IMR-90 (cell line): ENCODE data around the gene OSBP2. TPM values are rescaled to one million over a fixed set of nuclear protein-coding genes. Genes with fewer than 3 reads are reported as not detected.

ENCODE experiments used
- ATAC-seq: fragments of 200-7000 bp; cut with Tn5 transposase; 2 replicates; pipeline ENCODE4 v1.9.1; 2020; ENCODE audit warnings: low read depth, mild to moderate bottlenecking, moderate library complexity
- BruUV-seq: library from RNA; stranded (reverse); fragments of 400-500 nt; replicated peaks from 2 replicates; lab custom pipeline; 2021; lab: Mats Ljungman, UMichigan
- CTCF ChIA-PET: fragments of 300-600 bp; formaldehyde crosslinking; extraction: SDS; loops from one replicate; lab custom pipeline; 2021; ENCODE audit warnings: antibody characterized with exemption; lab: Yijun Ruan, JAX
- POLR2A ChIA-PET: fragments of 300-600 bp; sonication (Branson Sonifier 250); formaldehyde crosslinking; loops from one replicate; lab custom pipeline; 2022; ENCODE audit warnings: antibody characterized with exemption; ENCODE audit not compliant: unreplicated experiment; lab: Charles Lee
- DNase-seq: peaks from one replicate; pipeline ENCODE4 v3.0.0; 2013
- H2AFZ ChIP-seq: replicated peaks from 2 replicates; pipeline ENCODE3; 2013; ENCODE audit warnings: low read length, mild to moderate bottlenecking; ENCODE audit not compliant: poor library complexity
- H2AK5ac ChIP-seq: 2 replicates; pipeline ENCODE4 v1.6.1; 2013; ENCODE audit warnings: low read depth, low read length, inconsistent platforms
- H2AK9ac ChIP-seq: replicated peaks from 2 replicates; pipeline ENCODE3; 2013; ENCODE audit warnings: mild to moderate bottlenecking, low read depth, low read length, moderate library complexity; ENCODE audit not compliant: poor library complexity
- H2BK120ac ChIP-seq: 2 replicates; pipeline ENCODE4 v1.6.1; 2013; ENCODE audit warnings: low read depth, low read length, inconsistent platforms
- H2BK15ac ChIP-seq: 3 replicates; pipeline ENCODE4 v1.6.1; 2013; ENCODE audit warnings: low read depth, low read length, inconsistent platforms
- H2BK20ac ChIP-seq: 2 replicates; pipeline ENCODE4 v1.6.1; 2013; ENCODE audit warnings: low read depth, mild to moderate bottlenecking, inconsistent platforms, low read length, moderate library complexity
- H2BK5ac ChIP-seq: 2 replicates; pipeline ENCODE4 v1.6.1; 2013; ENCODE audit warnings: mild to moderate bottlenecking, low read depth, low read length, inconsistent platforms; ENCODE audit not compliant: poor library complexity, severe bottlenecking
- H3K14ac ChIP-seq: replicated peaks from 2 replicates; pipeline ENCODE4 v1.6.1; 2013; ENCODE audit warnings: low read depth, low read length, inconsistent platforms
- H3K18ac ChIP-seq: 2 replicates; pipeline ENCODE4 v1.6.1; 2013; ENCODE audit warnings: low read depth, low read length, control low read depth
- H3K23ac ChIP-seq: 2 replicates; pipeline ENCODE4 v1.6.1; 2013; ENCODE audit warnings: low read depth, low read length, inconsistent platforms
- H3K27ac ChIP-seq: 2 replicates; pipeline ENCODE4 v1.5.1; 2013; ENCODE audit warnings: mild to moderate bottlenecking, control low read depth, low read length; ENCODE audit not compliant: insufficient read depth
- H3K27me3 ChIP-seq: 2 replicates; pipeline ENCODE4 v1.6.1; 2013; ENCODE audit warnings: low read length; ENCODE audit not compliant: control insufficient read depth, insufficient read depth
- H3K36me3 ChIP-seq: 2 replicates; pipeline ENCODE4 v1.6.1; 2013; ENCODE audit warnings: low read length, mixed read lengths; ENCODE audit not compliant: control insufficient read depth, insufficient read depth
- H3K4ac ChIP-seq: 2 replicates; pipeline ENCODE4 v1.6.1; 2013; ENCODE audit warnings: low read depth, low read length, inconsistent platforms
- H3K4me1 ChIP-seq: 2 replicates; pipeline ENCODE4 v1.6.1; 2013; ENCODE audit warnings: low read length, mixed read lengths; ENCODE audit not compliant: control insufficient read depth, insufficient read depth
- H3K4me2 ChIP-seq: 2 replicates; pipeline ENCODE4 v1.6.1; 2013; ENCODE audit warnings: low read depth, mild to moderate bottlenecking, control low read depth, low read length, moderate library complexity
- H3K4me3 ChIP-seq: 2 replicates; pipeline ENCODE4 v1.5.1; 2013; ENCODE audit warnings: low read depth, mild to moderate bottlenecking, control low read depth, low read length, moderate library complexity; ENCODE audit not compliant: insufficient read depth
- H3K56ac ChIP-seq: 2 replicates; pipeline ENCODE4 v1.6.1; 2013; ENCODE audit warnings: low read length, inconsistent platforms; ENCODE audit not compliant: insufficient read depth; ENCODE audit errors: extremely low read depth
- H3K79me1 ChIP-seq, 2 experiments: 2 replicates each; pipeline ENCODE4 v1.6.1; 2013; ENCODE audit warnings: low read length in 2 of 2, inconsistent platforms in 1 of 2, low read depth in 1 of 2
- H3K9ac ChIP-seq: 2 replicates; pipeline ENCODE4 v1.6.1; 2013; ENCODE audit warnings: low read depth, low read length, control low read depth
- H3K9me1 ChIP-seq: 2 replicates; pipeline ENCODE4 v1.6.1; 2013; ENCODE audit warnings: low read length, inconsistent platforms; ENCODE audit not compliant: insufficient read depth
- H3K9me3 ChIP-seq: 2 replicates; pipeline ENCODE4 v1.6.1; 2013; ENCODE audit warnings: low read length; ENCODE audit not compliant: control insufficient read depth, insufficient read depth
- H4K20me1 ChIP-seq: 2 replicates; pipeline ENCODE4 v1.6.1; 2013; ENCODE audit warnings: low read length, inconsistent platforms; ENCODE audit not compliant: insufficient read depth
- H4K5ac ChIP-seq: 2 replicates; pipeline ENCODE4 v1.6.1; 2013; ENCODE audit warnings: mild to moderate bottlenecking, low read depth, low read length, control low read depth
- H4K8ac ChIP-seq, 2 experiments: 2 replicates each; pipeline ENCODE4 v1.6.1; 2013; ENCODE audit warnings: low read depth in 2 of 2, low read length in 2 of 2, control low read depth in 1 of 2, inconsistent platforms in 1 of 2
- H4K91ac ChIP-seq: 2 replicates; pipeline ENCODE4 v1.6.1; 2013; ENCODE audit warnings: low read depth, low read length, inconsistent platforms; ENCODE audit not compliant: insufficient read depth
- BHLHE40 ChIP-seq: fragments of 150-350 bp; IDR thresholded peaks from 2 replicates; pipeline ENCODE4 v1.6.1; 2016; ENCODE audit warnings: mild to moderate bottlenecking, low read depth, low read length
- CEBPB ChIP-seq: IDR thresholded peaks from 2 replicates; pipeline ENCODE4 v1.6.1; 2012; ENCODE audit warnings: low read depth, low read length, improper control_type of control experiment
- CHD1 ChIP-seq: IDR thresholded peaks from 2 replicates; pipeline ENCODE4 v1.6.1; 2012; ENCODE audit warnings: low read depth, low read length, improper control_type of control experiment
- FOS ChIP-seq: fragments of 150-350 bp; IDR thresholded peaks from 2 replicates; pipeline ENCODE4 v1.6.1; 2016; ENCODE audit warnings: low read depth, low read length
- MAFK ChIP-seq: IDR thresholded peaks from 2 replicates; pipeline ENCODE4 v1.6.1; 2012; ENCODE audit warnings: low read depth, low read length, improper control_type of control experiment
- MAZ ChIP-seq: IDR thresholded peaks from 2 replicates; pipeline ENCODE4 v1.6.1; 2012; ENCODE audit warnings: low read depth, mild to moderate bottlenecking, low read length, improper control_type of control experiment, moderate library complexity, borderline replicate concordance
- MXI1 ChIP-seq: IDR thresholded peaks from 2 replicates; pipeline ENCODE4 v1.6.1; 2012; ENCODE audit warnings: low read depth, mild to moderate bottlenecking, low read length, moderate library complexity, borderline replicate concordance
- NFE2L2 ChIP-seq: fragments of 150-350 bp; IDR thresholded peaks from 2 replicates; pipeline ENCODE4 v1.6.1; 2016; ENCODE audit warnings: low read depth, mild to moderate bottlenecking, low read length
- POLR2A ChIP-seq: IDR thresholded peaks from 2 replicates; pipeline ENCODE4 v1.6.1; 2012; ENCODE audit warnings: mild to moderate bottlenecking, low read depth, low read length
- RAD21 ChIP-seq: IDR thresholded peaks from 2 replicates; pipeline ENCODE4 v1.6.1; 2012; ENCODE audit warnings: low read length, improper control_type of control experiment
- RCOR1 ChIP-seq: IDR thresholded peaks from 2 replicates; pipeline ENCODE4 v1.6.1; 2012; ENCODE audit warnings: mild to moderate bottlenecking, low read length, improper control_type of control experiment; ENCODE audit not compliant: insufficient replicate concordance
- RFX5 ChIP-seq: IDR thresholded peaks from 2 replicates; pipeline ENCODE4 v1.8.0; 2012; ENCODE audit warnings: low read depth, mild to moderate bottlenecking, low read length, moderate library complexity
- SMC3 ChIP-seq: fragments of 150-350 bp; IDR thresholded peaks from 2 replicates; pipeline ENCODE4 v1.6.1; 2016; ENCODE audit warnings: low read depth, mild to moderate bottlenecking, antibody characterized with exemption, low read length, moderate library complexity
- WGBS, 2 experiments: methylation state at CpG; one replicate each; pipeline versions ENCODE4 v1.1.5 to v1.1.7; 2013; ENCODE audit warnings: missing lambda C conversion rate in 2 of 2; ENCODE audit not compliant: insufficient read length in 1 of 2; ENCODE audit errors: extremely low coverage in 2 of 2; 5-methylcytosine and 5-hydroxymethylcytosine counted together
- dilution Hi-C: fragments of 300-500 bp; cut with HindIII; formaldehyde crosslinking; loops from one replicate; pipeline ENCODE4 v1.14.3; 2018; ENCODE audit warnings: low sequenced_read_pairs; ENCODE audit not compliant: unreplicated experiment
- in situ Hi-C: fragments of 300-500 bp; cut with MboI; formaldehyde crosslinking; loops from 3 replicates; pipeline ENCODE4 v1.14.3; 2019; ENCODE audit warnings: low sequenced_read_pairs, inconsistent platforms, mixed read lengths
- intact Hi-C: fragments of 100-400 bp; cut with micrococcal nuclease; formaldehyde crosslinking; loops from 2 replicates; pipeline ENCODE4 v1.10.0; 2022
- polyA plus RNA-seq, 3 experiments: library from polyadenylated mRNA; depleted of rRNA; stranded (reverse); fragments of >200 nt; gene quantifications; 2 replicates each; pipeline ENCODE4 v1.2.3, GENCODE V29; 2012; ENCODE audit warnings: low replicate concordance in 1 of 3
- total RNA-seq: library from RNA; depleted of rRNA; stranded (reverse); fragments of >200 nt; gene quantifications from 2 replicates; pipeline ENCODE4 v1.2.3, GENCODE V29; 2012
- TF ChIP-seq, protein P1 (sequence below): fragments of 150-350 bp; IDR thresholded peaks from 2 replicates; pipeline ENCODE4 v1.6.1; 2016; ENCODE audit warnings: low read depth, mild to moderate bottlenecking, low read length, moderate library complexity, borderline replicate concordance
- TF ChIP-seq, protein P2 (sequence below): conservative IDR thresholded peaks from 2 replicates; pipeline ENCODE4 v1.5.1; 2012; ENCODE audit warnings: mild to moderate bottlenecking, low read depth, low read length, improper control_type of control experiment
- TF ChIP-seq, protein P3 (sequence below): fragments of 150-350 bp; IDR thresholded peaks from 2 replicates; pipeline ENCODE4 v1.6.1; 2017; ENCODE audit warnings: mild to moderate bottlenecking, antibody characterized with exemption, low read length, low read depth

The OSBP2 gene
- total and polyA plus RNA-seq, 2 of the 4 experiments (the other 2 are of a cell fraction), result 1.8 to 2.2 TPM

GRCh38 chr22:30777587-30777986, 82.9 kb downstream of the OSBP2 start:
- H4K91ac ChIP-seq, result no peak overlapping the region
- ATAC-seq (peak; percentile 29; the same call in 1 of the 2 replicates), DNase-seq (no peak)
- no peaks in the 10 kb centered on the region for H3K36me3 ChIP-seq
- no peak overlapping the region for H3K56ac ChIP-seq
- no peak overlapping the region for H2BK20ac ChIP-seq
- no peak overlapping the region for H3K27ac ChIP-seq
- H2BK120ac ChIP-seq, result no peak overlapping the region
- no peak overlapping the region for H3K23ac ChIP-seq
- no peaks in the 10 kb centered on the region for H3K79me1 ChIP-seq
- dilution Hi-C loops (no loop called here), in situ Hi-C loops (no loop called here), intact Hi-C loops (no loop called here)
- H3K27me3 ChIP-seq, result no peaks in the 10 kb centered on the region
- no peak overlapping the region for H3K4ac ChIP-seq
- H4K5ac ChIP-seq, result no peak overlapping the region
- no peaks in the 10 kb centered on the region for H4K20me1 ChIP-seq
- WGBS, 2 experiments, result 75% methylated on average over 1 of the region's 3 CpGs; no CpG with 5 or more reads in 1 of the 2 experiments
- peaks cover 8% of the 10 kb centered on the region; the same call in 1 of the 2 replicates for H3K9me1 ChIP-seq
- CTCF ChIA-PET, result no interaction called here
- H2AK9ac ChIP-seq, result no peak overlapping the region
- H3K9me3 ChIP-seq, result no peaks in the 10 kb centered on the region
- H3K9ac ChIP-seq, result no peak overlapping the region
- H2BK5ac ChIP-seq, result no peak overlapping the region
- H3K14ac ChIP-seq, result no peak overlapping the region
- H4K8ac ChIP-seq, result no peak overlapping the region
- peaks cover 8% of the 10 kb centered on the region for H3K4me1 ChIP-seq
- no peak overlapping the region for H2AK5ac ChIP-seq
- POLR2A ChIA-PET, result interaction anchor here (0.6 kb wide), 1 partner anchor 35 kb away, joined by 5 read pairs; no protein-coding TSS in a partner anchor
- no peak overlapping the region for H3K18ac ChIP-seq
- H3K4me3 ChIP-seq, result no peak overlapping the region
- TF ChIP-seq FOS (no peak), NFE2L2 (no peak), MAZ (no peak), RCOR1 (no peak), SMC3 (no peak), MAFK (no peak), POLR2A (no peak), BHLHE40 (no peak), CHD1 (no peak), RAD21 (no peak), RFX5 (no peak), MXI1 (no peak), CEBPB (no peak)
- TF ChIP-seq, protein P1, sequence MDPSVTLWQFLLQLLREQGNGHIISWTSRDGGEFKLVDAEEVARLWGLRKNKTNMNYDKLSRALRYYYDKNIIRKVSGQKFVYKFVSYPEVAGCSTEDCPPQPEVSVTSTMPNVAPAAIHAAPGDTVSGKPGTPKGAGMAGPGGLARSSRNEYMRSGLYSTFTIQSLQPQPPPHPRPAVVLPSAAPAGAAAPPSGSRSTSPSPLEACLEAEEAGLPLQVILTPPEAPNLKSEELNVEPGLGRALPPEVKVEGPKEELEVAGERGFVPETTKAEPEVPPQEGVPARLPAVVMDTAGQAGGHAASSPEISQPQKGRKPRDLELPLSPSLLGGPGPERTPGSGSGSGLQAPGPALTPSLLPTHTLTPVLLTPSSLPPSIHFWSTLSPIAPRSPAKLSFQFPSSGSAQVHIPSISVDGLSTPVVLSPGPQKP, result no peak
- TF ChIP-seq, protein P2, sequence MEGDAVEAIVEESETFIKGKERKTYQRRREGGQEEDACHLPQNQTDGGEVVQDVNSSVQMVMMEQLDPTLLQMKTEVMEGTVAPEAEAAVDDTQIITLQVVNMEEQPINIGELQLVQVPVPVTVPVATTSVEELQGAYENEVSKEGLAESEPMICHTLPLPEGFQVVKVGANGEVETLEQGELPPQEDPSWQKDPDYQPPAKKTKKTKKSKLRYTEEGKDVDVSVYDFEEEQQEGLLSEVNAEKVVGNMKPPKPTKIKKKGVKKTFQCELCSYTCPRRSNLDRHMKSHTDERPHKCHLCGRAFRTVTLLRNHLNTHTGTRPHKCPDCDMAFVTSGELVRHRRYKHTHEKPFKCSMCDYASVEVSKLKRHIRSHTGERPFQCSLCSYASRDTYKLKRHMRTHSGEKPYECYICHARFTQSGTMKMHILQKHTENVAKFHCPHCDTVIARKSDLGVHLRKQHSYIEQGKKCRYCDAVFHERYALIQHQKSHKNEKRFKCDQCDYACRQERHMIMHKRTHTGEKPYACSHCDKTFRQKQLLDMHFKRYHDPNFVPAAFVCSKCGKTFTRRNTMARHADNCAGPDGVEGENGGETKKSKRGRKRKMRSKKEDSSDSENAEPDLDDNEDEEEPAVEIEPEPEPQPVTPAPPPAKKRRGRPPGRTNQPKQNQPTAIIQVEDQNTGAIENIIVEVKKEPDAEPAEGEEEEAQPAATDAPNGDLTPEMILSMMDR, result no peak
- TF ChIP-seq, protein P3, sequence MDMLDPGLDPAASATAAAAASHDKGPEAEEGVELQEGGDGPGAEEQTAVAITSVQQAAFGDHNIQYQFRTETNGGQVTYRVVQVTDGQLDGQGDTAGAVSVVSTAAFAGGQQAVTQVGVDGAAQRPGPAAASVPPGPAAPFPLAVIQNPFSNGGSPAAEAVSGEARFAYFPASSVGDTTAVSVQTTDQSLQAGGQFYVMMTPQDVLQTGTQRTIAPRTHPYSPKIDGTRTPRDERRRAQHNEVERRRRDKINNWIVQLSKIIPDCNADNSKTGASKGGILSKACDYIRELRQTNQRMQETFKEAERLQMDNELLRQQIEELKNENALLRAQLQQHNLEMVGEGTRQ, result no peak
- no peak overlapping the region for H2BK15ac ChIP-seq
- H3K4me2 ChIP-seq, result no peak overlapping the region
- BruUV-seq, result no TSS peak
- H2AFZ ChIP-seq, result no peak overlapping the region
